K562 (cell line): ENCODE data around the gene MAMDC2. TPM values are rescaled to one million over a fixed set of nuclear protein-coding genes. Genes with fewer than 3 reads are reported as not detected.
A peak's percentile ranks its signal among the peaks of the same experiment; 100 is the strongest.

Experiments used
- ATAC-seq: fragments of 200-7000 bp; cut with Tn5 transposase; 3 replicates; pipeline ENCODE4 v1.9.1; 2020; ENCODE audit warnings: moderate library complexity
- BruUV-seq: library from RNA; stranded (reverse); fragments of 400-500 nt; replicated peaks from 2 replicates; lab custom pipeline; 2021; lab: Mats Ljungman, UMichigan
- CTCF ChIA-PET: fragments of 300-600 bp; formaldehyde crosslinking; extraction: SDS; loops from one replicate; lab custom pipeline; 2021; ENCODE audit warnings: low intra/inter-chr PET ratio; lab: Yijun Ruan, JAX
- POLR2A ChIA-PET: fragments of 300-600, 350-650 bp; sonication (Branson Sonifier 250); formaldehyde crosslinking; extraction: SDS; loops from one replicate; lab custom pipeline; 2021; ENCODE audit warnings: antibody characterized with exemption, inconsistent platforms; lab: Yijun Ruan, JAX
- DNase-seq, 4 experiments: peaks; one replicate each; pipeline versions ENCODE4 v3.0.0 to v3.0.0-alpha.2; 2011 to 2018; ENCODE audit warnings: low spot score in 3 of 4, mixed read lengths in 3 of 4; ENCODE audit errors: extremely low read depth in 1 of 4
- FAIRE-seq: peaks from 2 replicates; lab custom pipeline; 2011; peaks lifted over from hg19 to GRCh38; lab: Jason Lieb, UNC
- H2AFZ ChIP-seq: 2 replicates; pipeline ENCODE4 v1.6.0; 2011; ENCODE audit warnings: low read depth, low read length, control low read depth, inconsistent platforms
- H3K27ac ChIP-seq: fragments of 200-600 bp; 3 replicates; pipeline ENCODE4 v1.8.0; 2011; ENCODE audit warnings: low read depth, mild to moderate bottlenecking, control low read depth, inconsistent platforms, low read length, moderate library complexity, mixed read lengths; ENCODE audit errors: extremely low read depth
- H3K27me3 ChIP-seq, 2 experiments: fragments of 300-600 bp in 1 of 2; 2 replicates in 1 of 2; 3 replicates in 1 of 2; pipeline versions ENCODE4 v1.6.0 to v1.8.0; 2011; ENCODE audit warnings: inconsistent platforms in 2 of 2, low read length in 2 of 2, mild to moderate bottlenecking in 1 of 2, mixed read lengths in 1 of 2, moderate library complexity in 1 of 2; ENCODE audit not compliant: control insufficient read depth in 2 of 2, insufficient read depth in 2 of 2
- H3K36me3 ChIP-seq: fragments of 300-600 bp; 3 replicates; pipeline ENCODE4 v1.8.0; 2011; ENCODE audit warnings: mild to moderate bottlenecking, low read length, inconsistent platforms; ENCODE audit not compliant: control insufficient read depth, insufficient read depth
- H3K4me1 ChIP-seq, 2 experiments: fragments of 200-600 bp in 1 of 2; replicated peaks in 1 of 2; 2 replicates in 1 of 2; 3 replicates in 1 of 2; pipeline versions ENCODE4 v1.5.1 to v1.8.0; 2011; ENCODE audit warnings: inconsistent platforms in 2 of 2, low read length in 2 of 2, mild to moderate bottlenecking in 1 of 2, mixed read lengths in 1 of 2, moderate library complexity in 1 of 2; ENCODE audit not compliant: control insufficient read depth in 2 of 2, insufficient read depth in 2 of 2
- H3K4me2 ChIP-seq: 2 replicates; pipeline ENCODE4 v1.6.1; 2011; ENCODE audit warnings: low read length, control low read depth, inconsistent platforms, mixed read lengths; ENCODE audit not compliant: insufficient read depth
- H3K4me3 ChIP-seq: fragments of 200-600 bp; sonication (generic), shearing (Covaris generic); 2 replicates; pipeline ENCODE4 v1.5.1; 2016; ENCODE audit warnings: control low read depth, inconsistent platforms
- H3K79me2 ChIP-seq: fragments of 200-600 bp; 3 replicates; pipeline ENCODE4 v1.8.0; 2011; ENCODE audit warnings: low read length, inconsistent platforms; ENCODE audit not compliant: control insufficient read depth, insufficient read depth
- H3K9ac ChIP-seq, 2 experiments: 2 replicates each; pipeline versions ENCODE4 v1.6.0 to v1.6.1; 2011; ENCODE audit warnings: low read depth in 2 of 2, low read length in 2 of 2, control low read depth in 1 of 2, inconsistent platforms in 1 of 2, mild to moderate bottlenecking in 1 of 2, mixed read lengths in 1 of 2; ENCODE audit not compliant: insufficient read depth in 1 of 2
- H3K9me1 ChIP-seq: one replicate; pipeline ENCODE4 v1.6.0; 2011; ENCODE audit warnings: inconsistent platforms, mild to moderate bottlenecking, low read length, moderate library complexity; ENCODE audit not compliant: control insufficient read depth, insufficient read depth
- H3K9me3 ChIP-seq: replicated peaks from 2 replicates; pipeline ENCODE4 v1.5.1; 2011; ENCODE audit warnings: low read depth, low read length, inconsistent platforms; ENCODE audit not compliant: control insufficient read depth, insufficient read depth
- H4K20me1 ChIP-seq: replicated peaks from 2 replicates; pipeline ENCODE4 v1.6.1; 2011; ENCODE audit warnings: low read length, inconsistent platforms, mixed read lengths; ENCODE audit not compliant: control insufficient read depth, insufficient read depth
- CEBPB ChIP-seq: fragments of 450-650 bp; IDR thresholded peaks from 2 replicates; pipeline ENCODE4 v1.6.1; 2016; ENCODE audit warnings: missing genetic modification characterization, missing compliant biosample characterization
- KAT7 ChIP-seq: sonication (generic); formaldehyde crosslinking; IDR thresholded peaks from 2 replicates; pipeline ENCODE4 v1.8.0; 2022; ENCODE audit warnings: missing genetic modification reagents, mild to moderate bottlenecking, borderline replicate concordance
- NFATC3 ChIP-seq: fragments of 450-650 bp; IDR thresholded peaks from 2 replicates; pipeline ENCODE4 v1.6.1; 2017; ENCODE audit warnings: mild to moderate bottlenecking
- RBM34 ChIP-seq: fragments of 200-400 bp; formaldehyde crosslinking; IDR thresholded peaks from 2 replicates; pipeline ENCODE4 v1.6.1; 2018; ENCODE audit warnings: low read length, borderline replicate concordance; ENCODE audit not compliant: insufficient read depth
- YBX1 ChIP-seq: fragments of 450-650 bp; IDR thresholded peaks from 2 replicates; pipeline ENCODE4 v1.7.1; 2016; ENCODE audit warnings: mild to moderate bottlenecking
- ZNF23 ChIP-seq: fragments of 250-450 bp; sonication (Bioruptor Pico); IDR thresholded peaks from 2 replicates; pipeline ENCODE4 v1.4.0; 2020; ENCODE audit warnings: mild to moderate bottlenecking
- WGBS: fragments of 100-300 bp; shearing (Covaris generic); methylation state at CpG from one replicate; pipeline ENCODE4 v1.1.6; 2016; ENCODE audit warnings: low coverage, mixed read lengths; ENCODE audit not compliant: insufficient coverage; ENCODE audit errors: missing lambda C conversion rate; 5-methylcytosine and 5-hydroxymethylcytosine counted together
- in situ Hi-C: fragments of 300-500 bp; cut with MboI; formaldehyde crosslinking; loops from 4 replicates; pipeline ENCODE4 v1.15.0; 2018; ENCODE audit warnings: inconsistent platforms, mixed read lengths
- intact Hi-C: fragments of 100-400 bp; cut with micrococcal nuclease; formaldehyde crosslinking; loops from 2 replicates; pipeline ENCODE4 v1.14.2; 2022
- polyA plus RNA-seq, 8 experiments: library from polyadenylated mRNA; depleted of rRNA in 4 of 8; stranded (reverse) in 5 of 8; unstranded in 3 of 8; fragments of >200 nt; fragmentation: Nextera tagmentation in 2 of 8; fragmentation: Illumina TruSeq in 1 of 8; extraction: Ambion mirVana in 2 of 8; extraction: Trizol in 1 of 8; gene quantifications; 2 replicates each; pipeline versions ENCODE4 v1.2.1 to v1.2.3, GENCODE V29; 2011 to 2014; ENCODE audit warnings: inconsistent platforms in 1 of 8, missing spikeins in 1 of 8
- total RNA-seq, 7 experiments: library from RNA; depleted of rRNA in 6 of 7; stranded (reverse); fragments of >200 nt in 6 of 7; fragmentation: Illumina TruSeq in 2 of 7; extraction: Trizol in 2 of 7; gene quantifications; 2 replicates each; pipeline versions ENCODE4 v1.2.1 to v1.2.3, GENCODE V29; 2011 to 2021; ENCODE audit warnings: low replicate concordance in 1 of 7

The MAMDC2 gene
- total and polyA plus RNA-seq, 9 of the 15 experiments (the other 6 are each of a cell fraction or from before 2014, with no cell fraction given): 0.01 to 0.03 TPM; not detected in 7

GRCh38 chr9:70079417-70080037 lies 35.9 kb downstream of the MAMDC2 start:
- CTCF ChIA-PET: no interaction called here
- no peaks in the 10 kb centered on the region; the same call in 1 of the 2 replicates for H4K20me1 ChIP-seq
- FAIRE-seq: no peak
- H3K27me3 ChIP-seq: no peaks in the 10 kb centered on the region
- H3K36me3 ChIP-seq: no peaks in the 10 kb centered on the region
- H3K4me3 ChIP-seq: no peak overlapping the region
- no peak overlapping the region for H3K27ac ChIP-seq
- WGBS: 0% methylated on average over 2 of the region's 2 CpGs
- no peak for DNase-seq
- no TSS peak for BruUV-seq
- 0 out of 2 replicates have a peak, but pooled peaks have one; percentile 22 for TF ChIP-seq CEBPB (tag)
- TF ChIP-seq NFATC3: no peak
- H2AFZ ChIP-seq: no peak overlapping the region
- no peaks in the 10 kb centered on the region for H3K9me1 ChIP-seq
- ATAC-seq: no peak
- intact Hi-C loops: loop anchor here (2.0 kb wide), 1 partner anchor 61 kb away; no protein-coding TSS in a partner anchor
- H3K79me2 ChIP-seq: no peaks in the 10 kb centered on the region
- POLR2A ChIA-PET: no interaction called here
- no peak overlapping the region for H3K4me2 ChIP-seq
- in situ Hi-C loops: no loop called here
- H3K4me1 ChIP-seq: no peaks in the 10 kb centered on the region
- no peaks in the 10 kb centered on the region for H3K9me3 ChIP-seq
- H3K9ac ChIP-seq: no peak overlapping the region

- no peak for TF ChIP-seq ZNF23 (CRISPR knock-in tag)
- no peak for TF ChIP-seq RBM34
- no peak for TF ChIP-seq YBX1
- no peak for TF ChIP-seq KAT7 (CRISPR knock-in tag)
- TF ChIP-seq, all 486 proteins: peak for 0
- in situ Hi-C loops (no loop called here), intact Hi-C loops (loop anchor here (2.0 kb wide), 1 partner anchor 62 kb away; no protein-coding TSS in a partner anchor)
- no peak overlapping the region for H3K9ac ChIP-seq
- H3K79me2 ChIP-seq: no peaks in the 10 kb centered on the region
- no peaks in the 10 kb centered on the region for H3K9me1 ChIP-seq
- ChIA-PET POLR2A (interaction anchor here (0.6 kb wide), 1 partner anchor 311 kb away, joined by 3 read pairs; no protein-coding TSS in a partner anchor), CTCF (no interaction called here)
- H3K27ac ChIP-seq: no peak overlapping the region
- no peak for FAIRE-seq
- 0% methylated on average over 5 of the region's 5 CpGs for WGBS
- no peak overlapping the region for H3K4me3 ChIP-seq
- no peak for DNase-seq
- ATAC-seq: no peak
- no peaks in the 10 kb centered on the region for H3K27me3 ChIP-seq
- H2AFZ ChIP-seq: no peak overlapping the region
- no TSS peak for BruUV-seq
- H3K4me2 ChIP-seq: no peak overlapping the region
- no peaks in the 10 kb centered on the region for H3K4me1 ChIP-seq
- H3K36me3 ChIP-seq: no peaks in the 10 kb centered on the region
- no peaks in the 10 kb centered on the region for H3K9me3 ChIP-seq
- H4K20me1 ChIP-seq: no peaks in the 10 kb centered on the region; the same call in 1 of the 2 replicates
These were observed 37.0 kb downstream of the MAMDC2 start for GRCh38 chr9:70080481-70081119.
